GM12873 (cell line): ENCODE measurements around the gene RFNG.

Experiments used
- TF ChIP-seq, protein P1 (sequence below): IDR thresholded peaks from 2 replicates; pipeline ENCODE4 v1.5.1; 2012; ENCODE audit warnings: low read depth, mild to moderate bottlenecking, moderate library complexity, low read length, control low read depth; ENCODE audit not compliant: insufficient read depth; ENCODE audit errors: missing control alignments

RFNG gene

DNA sequence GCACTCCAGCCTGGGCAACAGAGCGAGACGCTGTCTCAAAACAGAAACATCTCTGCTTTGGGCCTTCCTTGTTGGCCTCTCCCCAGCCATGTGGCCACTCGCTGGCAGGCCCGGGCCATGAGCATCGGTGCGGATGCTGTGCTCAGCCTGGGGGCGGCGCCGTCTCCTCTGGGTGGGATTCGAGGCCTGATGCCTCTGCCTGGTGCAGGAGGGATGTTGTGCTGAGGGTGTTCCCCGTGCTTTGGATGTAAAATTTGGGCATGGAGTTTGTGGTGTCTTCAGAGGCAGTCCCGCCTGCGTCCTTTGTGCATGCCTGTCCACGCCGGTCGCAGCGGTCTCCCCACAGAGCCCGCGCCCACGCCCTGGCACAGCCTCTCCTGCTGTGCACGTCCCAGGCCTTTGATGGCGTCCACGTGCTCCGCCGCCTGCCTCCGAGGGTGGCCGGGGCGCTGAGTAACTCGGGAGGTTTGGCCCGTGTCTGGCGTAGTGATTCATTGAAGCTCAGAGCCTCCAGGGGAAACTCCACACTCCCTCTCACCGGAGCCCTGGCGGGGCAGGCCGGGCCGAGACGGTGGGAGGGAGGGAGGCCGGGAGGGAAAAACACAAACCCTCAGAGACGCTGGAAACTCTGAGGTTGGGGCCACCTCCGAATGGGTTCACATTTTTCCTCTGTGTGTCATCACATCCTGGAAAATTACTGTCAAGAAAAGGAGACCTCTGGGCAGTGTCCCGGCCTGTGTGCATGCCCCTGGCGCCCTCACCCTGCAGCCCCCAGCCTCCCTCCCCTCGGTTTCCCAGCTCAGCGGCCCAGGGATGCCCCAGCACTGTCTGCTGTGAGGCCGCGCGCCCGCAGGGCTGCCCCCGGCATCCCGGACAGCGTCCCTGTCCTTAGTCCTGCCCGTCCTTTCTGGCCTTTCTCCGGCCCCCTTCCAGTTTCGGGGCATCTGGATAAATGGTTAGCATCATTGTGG lies 47.9 kb downstream of the RFNG start:
- TF ChIP-seq, protein P1, sequence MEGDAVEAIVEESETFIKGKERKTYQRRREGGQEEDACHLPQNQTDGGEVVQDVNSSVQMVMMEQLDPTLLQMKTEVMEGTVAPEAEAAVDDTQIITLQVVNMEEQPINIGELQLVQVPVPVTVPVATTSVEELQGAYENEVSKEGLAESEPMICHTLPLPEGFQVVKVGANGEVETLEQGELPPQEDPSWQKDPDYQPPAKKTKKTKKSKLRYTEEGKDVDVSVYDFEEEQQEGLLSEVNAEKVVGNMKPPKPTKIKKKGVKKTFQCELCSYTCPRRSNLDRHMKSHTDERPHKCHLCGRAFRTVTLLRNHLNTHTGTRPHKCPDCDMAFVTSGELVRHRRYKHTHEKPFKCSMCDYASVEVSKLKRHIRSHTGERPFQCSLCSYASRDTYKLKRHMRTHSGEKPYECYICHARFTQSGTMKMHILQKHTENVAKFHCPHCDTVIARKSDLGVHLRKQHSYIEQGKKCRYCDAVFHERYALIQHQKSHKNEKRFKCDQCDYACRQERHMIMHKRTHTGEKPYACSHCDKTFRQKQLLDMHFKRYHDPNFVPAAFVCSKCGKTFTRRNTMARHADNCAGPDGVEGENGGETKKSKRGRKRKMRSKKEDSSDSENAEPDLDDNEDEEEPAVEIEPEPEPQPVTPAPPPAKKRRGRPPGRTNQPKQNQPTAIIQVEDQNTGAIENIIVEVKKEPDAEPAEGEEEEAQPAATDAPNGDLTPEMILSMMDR = no peak

DNA sequence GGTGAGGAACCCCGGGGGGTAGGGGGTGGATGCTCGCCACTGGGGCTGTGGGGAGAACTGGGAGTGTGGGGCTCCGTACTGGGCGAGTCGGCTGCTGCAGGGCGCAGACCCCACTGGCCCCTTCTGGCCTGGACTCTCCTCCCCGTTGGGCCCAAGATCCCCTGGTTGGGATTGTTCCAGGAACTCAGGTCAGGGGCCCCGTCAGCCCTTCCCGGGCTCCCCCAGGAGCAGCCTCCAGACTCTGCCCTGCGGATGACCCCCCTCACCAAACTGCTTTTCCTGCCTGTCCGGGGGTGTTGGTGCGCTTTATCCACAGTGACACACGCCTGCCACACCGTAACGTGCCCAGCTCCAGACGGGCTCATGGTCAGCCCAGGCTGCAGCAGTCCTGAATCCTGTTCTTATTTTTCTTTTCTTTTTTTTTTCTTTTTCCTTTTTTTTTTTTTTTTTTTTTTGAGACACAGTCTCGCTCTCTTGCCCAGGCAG lies 50.0 kb downstream of the RFNG start:
- TF ChIP-seq, protein P1 = no peak

DNA sequence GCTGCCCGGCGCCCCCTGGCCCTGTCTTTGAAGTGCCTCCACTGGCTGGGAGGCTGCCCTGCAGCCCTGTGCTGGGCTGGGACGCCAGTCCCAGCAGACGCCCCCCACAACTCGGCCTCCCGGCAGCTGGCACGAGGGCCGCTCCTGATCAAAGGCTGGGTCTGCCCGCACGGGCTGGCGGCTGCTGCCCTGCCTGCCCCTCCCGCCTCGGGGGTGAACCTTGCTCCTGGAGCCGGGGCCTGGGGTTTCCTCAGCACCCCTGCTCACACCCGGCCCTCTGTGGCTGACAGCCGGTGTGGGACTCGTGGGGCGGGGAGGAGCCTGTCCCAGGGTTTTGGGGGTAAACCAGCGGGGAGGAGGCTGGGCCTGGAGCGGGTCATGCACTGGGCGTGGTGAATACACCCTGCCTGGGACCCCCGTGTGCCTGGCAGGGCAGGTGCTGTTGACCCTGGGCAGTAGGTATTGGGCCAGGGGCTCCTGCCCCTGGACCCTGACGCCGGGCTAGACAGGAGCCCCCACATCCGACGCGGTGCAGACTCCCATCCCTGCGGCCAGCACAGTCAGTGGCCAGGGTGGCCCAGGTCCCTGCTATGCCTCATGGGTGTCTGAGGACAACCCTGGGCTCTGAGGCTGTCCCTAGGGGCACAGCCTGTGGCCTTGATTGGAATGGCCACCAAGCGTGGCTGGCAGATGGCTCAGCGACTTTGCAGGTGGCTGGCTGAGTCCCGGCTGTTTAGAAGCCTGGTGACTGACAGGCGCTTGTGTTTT lies 50.6 kb downstream of the RFNG start:
- TF ChIP-seq, protein P1 = no peak

DNA sequence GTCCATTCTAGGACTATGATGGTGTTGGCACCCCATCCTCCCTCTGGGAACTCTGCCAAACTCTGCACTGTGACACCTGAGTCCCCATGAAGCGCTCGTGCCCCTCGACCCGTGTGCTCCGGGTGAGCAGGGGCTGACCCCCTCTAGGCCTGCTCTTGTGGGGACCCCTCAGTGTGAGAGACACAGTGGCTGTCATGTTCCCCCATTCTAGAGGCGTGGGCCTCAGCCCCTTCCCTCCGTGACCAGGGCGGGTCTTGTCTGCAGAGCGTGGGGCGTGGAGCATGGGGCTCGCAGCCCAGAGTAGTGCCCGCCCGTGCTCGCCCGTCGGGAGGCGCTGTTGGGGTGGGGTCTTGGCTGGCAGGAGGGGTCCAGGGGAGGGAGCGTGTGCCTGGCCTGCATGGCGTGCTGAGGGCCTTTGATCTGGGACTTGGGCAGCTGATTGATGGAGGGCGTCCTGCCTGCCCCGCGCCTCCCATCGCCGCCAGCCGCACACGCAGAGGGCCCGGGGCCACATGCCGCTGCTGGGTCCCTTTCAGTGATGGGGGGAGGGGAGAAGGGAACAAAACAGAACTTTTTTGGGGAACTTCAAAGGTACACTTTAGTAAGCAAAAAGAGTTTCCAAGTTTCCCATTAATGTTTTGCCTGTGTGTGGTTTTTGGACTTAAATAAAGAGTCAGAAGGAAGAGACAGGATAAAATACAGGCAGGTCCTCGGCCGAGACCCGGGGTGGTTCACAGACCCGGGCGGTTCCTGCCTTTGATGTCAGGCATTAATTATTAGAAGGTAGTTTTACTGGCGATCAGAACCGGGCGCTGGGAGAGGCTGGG lies 51.4 kb downstream of the RFNG start:
- TF ChIP-seq, protein P1 = no peak

DNA sequence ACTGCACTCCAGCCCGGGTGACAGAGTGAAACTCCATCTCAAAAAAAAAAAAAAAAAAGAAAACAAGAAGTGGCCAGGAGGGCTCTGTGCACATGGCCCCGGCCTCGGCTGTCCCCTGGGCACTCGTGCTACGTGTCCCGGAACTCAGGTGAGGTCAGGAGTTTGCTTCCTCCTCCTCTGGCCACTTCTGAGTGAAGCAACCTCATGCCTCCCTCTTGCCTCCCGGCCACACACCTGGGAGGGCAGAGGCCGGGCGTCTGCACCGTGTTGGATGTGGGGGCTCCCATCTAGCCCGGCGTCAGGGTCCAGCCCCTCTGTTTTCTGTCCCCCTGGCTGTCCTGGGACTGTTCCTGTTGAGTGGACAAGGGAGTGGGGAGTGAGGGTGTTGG lies 52.0 kb downstream of the RFNG start:
- TF ChIP-seq, protein P1 = no peak

DNA sequence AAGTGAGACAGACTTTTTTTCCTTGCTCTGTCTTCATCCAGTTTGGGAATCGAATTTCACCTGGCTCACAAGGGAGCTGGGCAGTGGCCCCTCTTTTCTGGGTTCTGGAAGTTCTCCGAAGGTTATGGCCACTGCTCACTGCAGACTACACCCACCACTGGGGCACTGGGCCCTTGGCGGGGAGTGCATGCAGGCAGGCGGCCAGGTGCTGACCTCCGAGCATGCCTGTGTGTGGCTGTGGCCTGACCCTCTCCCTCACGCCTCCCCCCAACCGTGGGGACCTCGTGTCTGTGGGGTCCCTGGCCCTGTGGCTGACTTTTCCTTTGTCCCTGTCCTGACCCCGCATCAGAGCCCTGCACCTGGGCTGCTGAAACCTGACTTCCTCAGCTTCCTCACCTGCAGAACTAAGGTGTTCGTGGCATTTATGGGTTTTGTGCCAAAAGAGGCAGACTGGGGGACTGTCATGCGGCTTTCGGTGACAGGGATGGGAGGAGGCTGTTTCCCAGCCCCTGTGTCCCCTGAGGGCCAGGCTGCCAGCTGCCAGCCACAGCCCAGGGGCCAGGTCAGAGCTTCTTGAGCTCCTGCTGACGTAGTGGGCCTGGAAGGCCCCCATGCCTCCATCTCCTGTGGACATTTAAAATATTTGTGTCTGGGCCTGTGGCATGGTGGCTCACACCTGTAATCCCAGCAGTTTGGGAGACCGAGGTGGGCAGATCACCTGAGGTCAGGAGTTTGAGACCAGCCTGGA lies 52.7 kb downstream of the RFNG start:
- TF ChIP-seq, protein P1 = no peak
